ACC112 (cell line): Measurements from ENCODE around the gene HCN3.

Experiments used
- H2AFZ ChIP-seq: fragments of 200-600 bp; sonication (generic); one replicate; pipeline ENCODE4 v1.6.0; 2017; ENCODE audit warnings: antibody characterized with exemption, low read length; ENCODE audit not compliant: unreplicated experiment
- H3K27ac ChIP-seq: fragments of 200-600 bp; sonication (generic); 2 replicates; pipeline ENCODE4 v1.5.1; 2014; ENCODE audit warnings: low read depth, mild to moderate bottlenecking, antibody characterized with exemption, low read length, moderate library complexity
- H3K27me3 ChIP-seq: fragments of 200-600 bp; sonication (generic); 2 replicates; pipeline ENCODE4 v1.6.1; 2014; ENCODE audit warnings: mild to moderate bottlenecking, antibody characterized with exemption, low read length, moderate library complexity, mixed read lengths; ENCODE audit not compliant: insufficient read depth
- H3K36me3 ChIP-seq: fragments of 200-600 bp; sonication (generic); 2 replicates; pipeline ENCODE4 v1.6.1; 2016; ENCODE audit warnings: mild to moderate bottlenecking, antibody characterized with exemption, low read length, moderate library complexity, mixed read lengths; ENCODE audit not compliant: insufficient read depth
- H3K4me1 ChIP-seq: fragments of 200-600 bp; sonication (generic); one replicate; pipeline ENCODE4 v1.6.1; 2016; ENCODE audit warnings: low read length, mixed read lengths; ENCODE audit not compliant: insufficient read depth, unreplicated experiment, control insufficient read depth
- H3K4me3 ChIP-seq: fragments of 200-600 bp; sonication (generic); 2 replicates; pipeline ENCODE4 v1.5.1; 2014; ENCODE audit warnings: mild to moderate bottlenecking, low read depth, low read length
- H3K79me2 ChIP-seq: fragments of 200-600 bp; sonication (generic); one replicate; pipeline ENCODE4 v1.6.0; 2016; ENCODE audit warnings: low read length; ENCODE audit not compliant: control insufficient read depth, unreplicated experiment, insufficient read depth

Gene HCN3

GRCh38 chr1:155269381-155269780 is 7.9 kb upstream of the HCN3 start:
- H2AFZ ChIP-seq, result no peak overlapping the region
- peaks cover 3% of the 10 kb centered on the region for H3K4me1 ChIP-seq
- H3K79me2 ChIP-seq, result peaks cover 34% of the 10 kb centered on the region
- H3K27ac ChIP-seq, result no peak overlapping the region
- H3K27me3 ChIP-seq, result no peaks in the 10 kb centered on the region
- peaks cover 39% of the 10 kb centered on the region for H3K36me3 ChIP-seq
- no peak overlapping the region for H3K4me3 ChIP-seq

- Histone ChIP-seq H3K27ac (peak overlapping the region; percentile 79), H3K27me3 (no peaks in the 10 kb centered on the region), H3K4me3 (peak overlapping the region; percentile 88), H3K36me3 (peaks cover 20% of the 10 kb centered on the region), H3K4me1 (peaks cover 8% of the 10 kb centered on the region), H3K79me2 (peaks cover 34% of the 10 kb centered on the region), H2AFZ (peak overlapping the region; percentile 64)
Measured at GRCh38 chr1:155272466-155273342, 4.6 kb upstream of the HCN3 start.

- peaks cover 13% of the 10 kb centered on the region for H3K4me1 ChIP-seq
- peaks cover 34% of the 10 kb centered on the region for H3K79me2 ChIP-seq
- H3K4me3 ChIP-seq, result peak within 1 kb of the TSS; percentile 88
- H3K36me3 ChIP-seq, result peaks cover 11% of the 10 kb centered on the region; the same call in 1 of the 2 replicates
- no peaks in the 10 kb centered on the region for H3K27me3 ChIP-seq
- peak within 1 kb of the TSS; percentile 79 for H3K27ac ChIP-seq
- H2AFZ ChIP-seq, result peak within 1 kb of the TSS; percentile 64
Measured at GRCh38 chr1:155273343-155274245, 3.7 kb upstream of the HCN3 start, which contains the start of gene CLK2. Gene CLK2 (minus strand): TSS chr1:155273504. CDS start chr1:155270977, 2,527 bp downstream.

- peaks cover 13% of the 10 kb centered on the region for H3K4me1 ChIP-seq
- no peaks in the 10 kb centered on the region for H3K27me3 ChIP-seq
- H3K79me2 ChIP-seq, result no peaks in the 10 kb centered on the region
- H3K4me3 ChIP-seq, result peak overlapping the region; percentile 86
- no peak overlapping the region for H3K27ac ChIP-seq
- peak overlapping the region; percentile 88 for H2AFZ ChIP-seq
- no peaks in the 10 kb centered on the region for H3K36me3 ChIP-seq
Measured at GRCh38 chr1:155277902-155278688, 832 bp downstream of the HCN3 start.

- Histone ChIP-seq H2AFZ (no peak overlapping the region), H3K4me3 (no peak overlapping the region)
Measured at GRCh38 chr1:155278689-155279160, 1.5 kb downstream of the HCN3 start.

GRCh38 chr1:155279268-155279667 is 2.0 kb downstream of the HCN3 start:
- peaks cover 9% of the 10 kb centered on the region for H3K4me1 ChIP-seq
- H3K36me3 ChIP-seq, result no peaks in the 10 kb centered on the region
- H3K79me2 ChIP-seq, result no peaks in the 10 kb centered on the region
- no peak overlapping the region for H3K4me3 ChIP-seq
- no peaks in the 10 kb centered on the region for H3K27me3 ChIP-seq
- no peak overlapping the region for H2AFZ ChIP-seq
- no peak overlapping the region for H3K27ac ChIP-seq

More at GRCh38 chr1:155278689-155279160, 1.5 kb downstream of the HCN3 start:
- no peak overlapping the region for H3K27ac ChIP-seq
- H3K79me2 ChIP-seq, result no peaks in the 10 kb centered on the region
- H3K27me3 ChIP-seq, result no peaks in the 10 kb centered on the region
- no peaks in the 10 kb centered on the region for H3K36me3 ChIP-seq
- peaks cover 12% of the 10 kb centered on the region for H3K4me1 ChIP-seq

GRCh38 chr1:155282488-155283091 is 5.3 kb downstream of the HCN3 start:
- Histone ChIP-seq H3K4me3 (no peak overlapping the region), H3K79me2 (no peaks in the 10 kb centered on the region), H3K4me1 (peaks cover 5% of the 10 kb centered on the region), H3K27ac (no peak overlapping the region), H3K36me3 (no peaks in the 10 kb centered on the region), H3K27me3 (no peaks in the 10 kb centered on the region), H2AFZ (no peak overlapping the region)

- no peak overlapping the region for H2AFZ ChIP-seq
- no peaks in the 10 kb centered on the region for H3K79me2 ChIP-seq
- H3K36me3 ChIP-seq, result no peaks in the 10 kb centered on the region
- H3K4me3 ChIP-seq, result no peak overlapping the region
- no peaks in the 10 kb centered on the region for H3K4me1 ChIP-seq
- no peak overlapping the region for H3K27ac ChIP-seq
- H3K27me3 ChIP-seq, result no peaks in the 10 kb centered on the region
Measured at GRCh38 chr1:155284476-155284875, 7.2 kb downstream of the HCN3 start.

- no peak overlapping the region for H3K27ac ChIP-seq
Measured at GRCh38 chr1:155285063-155285462, 7.8 kb downstream of the HCN3 start.

More at GRCh38 chr1:155285063-155285462, 7.8 kb downstream of the HCN3 start:
- Histone ChIP-seq H3K27me3 (0 out of 2 replicates have a peak, but pooled peaks cover 2% of the 10 kb centered on the region), H3K79me2 (no peaks in the 10 kb centered on the region), H3K36me3 (no peaks in the 10 kb centered on the region), H3K4me1 (no peaks in the 10 kb centered on the region), H3K4me3 (no peak overlapping the region), H2AFZ (no peak overlapping the region)
